ENCODE results near the gene PCBP3.

DNA sequence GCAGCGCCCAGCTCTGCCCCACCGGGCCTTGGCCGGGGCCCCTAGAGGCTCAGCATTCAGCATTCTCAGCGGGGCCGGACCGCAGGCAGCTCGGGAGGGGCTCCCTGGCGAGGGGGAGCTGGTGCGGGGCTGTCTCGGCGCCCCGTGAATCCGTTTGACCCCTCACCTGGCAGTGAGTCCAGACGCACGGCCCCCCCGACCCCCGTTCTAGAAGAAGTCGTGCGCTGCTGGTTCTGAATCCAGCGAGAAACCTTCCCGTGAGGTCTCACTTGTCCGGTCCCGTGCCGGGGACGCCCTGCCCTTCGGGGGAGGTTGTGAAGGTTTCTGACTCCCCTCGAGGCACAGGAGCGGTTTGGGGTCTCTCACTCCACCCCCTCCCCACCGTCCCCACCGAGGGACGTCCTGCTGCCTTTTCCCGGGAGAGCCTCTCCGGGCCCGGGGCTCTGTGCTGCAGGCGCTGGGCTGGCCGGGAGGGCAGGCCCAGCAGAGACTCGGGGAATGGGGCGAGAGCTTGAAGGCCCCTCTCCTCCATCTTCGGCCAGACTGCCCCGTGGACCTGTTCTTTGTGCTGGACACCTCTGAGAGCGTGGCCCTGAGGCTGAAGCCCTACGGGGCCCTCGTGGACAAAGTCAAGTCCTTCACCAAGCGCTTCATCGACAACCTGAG lies 338.7 kb downstream of the PCBP3 start:
- TF ChIP-seq POLR2AphosphoS5 (IDR thresholded peaks at IDR 0.05; ENCODE audit: low read depth, low read length) (no peak), POLR2A (IDR thresholded peaks at IDR 0.05; ENCODE audit: low read depth, low read length) (no peak), TAF1 (IDR thresholded peaks at IDR 0.05; ENCODE audit: borderline replicate concordance, low read depth, low read length) (no peak)
